Stimulated activated CD4-positive, alpha-beta T cell treated with anti-CD3 and anti-CD28 coated beads, Interleukin-12 subunit alpha, Interleukin-12 subunit beta, amount 100 ng/mL, for 4 hours (primary cell): ENCODE data around the gene ATP2B2.
A peak's percentile ranks its signal among the peaks of the same experiment; 100 is the strongest.
"Not testable (repeated sequence)": the region's sequence is repeated elsewhere in the genome, so short reads cannot be mapped to it uniquely, and the experiment has no call there.

Source experiments
- DNase-seq: peaks from one replicate; pipeline ENCODE4 v3.0.0-alpha.2; 2020

ATP2B2 gene

GRCh38 chr3:10505050-10505790 is at the start of gene ATP2B2:
Gene ATP2B2 (minus strand): TSS chr3:10505586. CDS start chr3:10449543, 56,043 bp downstream.
- no peak for DNase-seq

DNA sequence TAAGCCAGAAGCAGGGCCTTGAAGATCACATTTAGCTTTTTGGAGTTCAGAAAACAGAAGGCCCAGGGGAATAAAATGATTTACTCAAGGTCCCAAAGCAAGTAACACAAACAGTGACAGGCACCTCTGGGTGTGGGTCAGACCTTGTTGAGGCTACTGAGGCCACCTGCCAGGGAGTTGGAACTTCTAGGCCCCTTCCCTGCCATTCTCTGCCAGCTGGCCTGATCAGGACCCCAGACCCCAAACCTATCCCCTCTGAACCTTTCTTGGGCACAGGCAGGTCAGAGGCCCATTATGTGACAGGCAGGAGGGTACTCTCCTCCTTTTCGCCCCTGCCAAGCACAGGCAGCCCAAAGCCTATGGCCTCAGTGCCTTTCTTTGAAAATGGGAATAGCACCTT is 49.4 kb upstream of the ATP2B2 start:
- DNase-seq: no peak

GRCh38 chr3:10554236-10554611 is 48.8 kb upstream of the ATP2B2 start:
- no peak for DNase-seq

DNA sequence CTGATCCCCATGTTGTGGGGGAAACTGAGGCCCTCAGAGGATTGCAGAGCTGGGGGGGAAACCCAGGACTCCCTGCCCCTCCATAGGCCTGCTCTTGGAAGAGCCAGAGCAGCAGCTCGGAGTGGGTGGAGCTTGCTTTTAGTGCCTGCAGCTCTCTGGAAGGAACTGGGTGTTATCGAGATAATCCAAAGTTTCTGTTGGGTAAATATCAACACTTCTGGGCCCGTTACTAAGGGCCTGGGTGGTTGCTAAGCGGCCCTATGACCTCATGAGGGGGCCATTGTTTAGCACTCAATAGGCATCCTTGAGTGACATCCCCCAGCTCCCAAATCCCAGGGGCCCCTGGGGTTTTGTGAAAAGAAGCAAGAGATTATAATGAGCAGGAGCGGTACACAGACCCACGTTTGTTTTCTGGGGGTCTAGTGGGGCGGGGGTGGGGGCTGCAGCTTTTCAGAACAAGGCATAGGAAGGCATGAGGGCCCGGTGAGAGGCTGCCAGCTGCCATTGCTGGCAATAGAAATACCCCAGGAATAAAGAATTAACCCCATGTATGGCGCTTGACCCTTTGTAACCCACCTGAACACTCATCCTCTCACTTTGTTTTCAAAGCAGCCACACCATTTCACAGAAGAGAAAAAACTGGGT is 48.3 kb upstream of the ATP2B2 start:
- DNase-seq: no peak

DNA sequence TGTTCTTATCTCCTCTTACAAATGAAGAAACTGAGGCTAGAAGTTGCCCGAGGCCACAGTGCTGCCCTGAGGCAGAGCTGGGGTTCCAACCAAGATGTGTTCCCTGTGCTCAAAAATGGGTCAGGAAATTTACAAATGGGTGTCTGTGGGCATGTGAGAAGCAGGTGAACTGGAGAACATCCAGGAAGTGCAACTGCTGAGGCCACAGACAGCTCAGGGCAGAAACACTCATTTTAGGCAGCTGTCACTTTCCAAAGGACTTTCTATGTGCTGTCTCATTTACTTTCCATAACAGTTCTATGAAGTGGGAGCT is 47.2 kb upstream of the ATP2B2 start:
- no peak for DNase-seq

- DNase-seq: peak; percentile 83
Observed at GRCh38 chr3:10551821-10552630, 46.6 kb upstream of the ATP2B2 start.

- no peak for DNase-seq
Observed at GRCh38 chr3:10551139-10551538, 45.8 kb upstream of the ATP2B2 start.

GRCh38 chr3:10550705-10551104 is 45.3 kb upstream of the ATP2B2 start:
- DNase-seq: no peak

DNA sequence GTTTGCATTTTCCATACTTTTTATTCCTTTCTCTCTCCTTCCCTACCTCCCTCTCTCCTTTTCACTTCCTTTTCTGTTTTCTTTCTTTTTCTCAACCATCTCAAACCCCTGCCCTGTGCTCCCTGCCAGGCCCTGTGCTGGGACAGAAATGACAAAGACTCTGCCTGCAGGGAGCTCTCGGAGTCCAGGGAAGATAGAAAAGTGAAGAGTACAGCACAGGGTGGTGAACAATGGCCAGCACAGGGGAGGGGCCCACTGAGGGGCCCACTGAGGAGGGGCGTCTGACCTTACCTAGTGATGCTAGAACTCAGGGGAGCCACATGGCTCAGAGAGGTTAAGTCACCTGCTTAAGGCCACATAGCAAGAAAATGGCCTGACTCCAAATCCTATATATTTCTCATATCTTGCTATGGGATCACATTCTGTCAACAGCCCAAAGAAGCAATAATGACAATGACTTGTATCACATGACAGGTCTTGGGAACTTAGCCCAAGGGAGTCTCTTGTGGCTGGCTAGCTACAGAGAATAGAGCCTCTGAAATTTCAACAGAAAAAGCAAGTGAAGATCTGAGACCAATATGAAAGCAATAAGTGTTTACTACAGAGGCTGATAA is 44.3 kb upstream of the ATP2B2 start:
- no peak for DNase-seq

DNA sequence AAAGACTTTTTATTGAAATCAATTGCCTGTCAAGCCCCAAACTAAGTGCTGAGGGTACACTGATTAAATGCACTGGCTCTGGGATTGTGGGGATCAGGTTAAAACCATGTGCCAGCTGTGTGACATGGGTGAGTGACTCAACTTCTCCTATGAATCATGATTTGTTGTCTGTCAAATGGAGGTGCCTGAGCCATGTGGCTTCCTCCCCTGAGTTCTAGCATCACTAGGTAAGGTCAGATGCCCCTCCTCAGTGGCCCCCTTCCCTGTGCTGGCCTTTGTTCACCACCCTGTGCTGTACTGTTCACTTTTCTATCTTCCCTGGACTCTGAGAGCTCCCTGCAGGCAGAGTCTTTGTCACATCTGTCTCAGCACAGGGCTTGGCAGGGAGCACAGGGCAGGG is 43.6 kb upstream of the ATP2B2 start:
- DNase-seq: no peak

DNA sequence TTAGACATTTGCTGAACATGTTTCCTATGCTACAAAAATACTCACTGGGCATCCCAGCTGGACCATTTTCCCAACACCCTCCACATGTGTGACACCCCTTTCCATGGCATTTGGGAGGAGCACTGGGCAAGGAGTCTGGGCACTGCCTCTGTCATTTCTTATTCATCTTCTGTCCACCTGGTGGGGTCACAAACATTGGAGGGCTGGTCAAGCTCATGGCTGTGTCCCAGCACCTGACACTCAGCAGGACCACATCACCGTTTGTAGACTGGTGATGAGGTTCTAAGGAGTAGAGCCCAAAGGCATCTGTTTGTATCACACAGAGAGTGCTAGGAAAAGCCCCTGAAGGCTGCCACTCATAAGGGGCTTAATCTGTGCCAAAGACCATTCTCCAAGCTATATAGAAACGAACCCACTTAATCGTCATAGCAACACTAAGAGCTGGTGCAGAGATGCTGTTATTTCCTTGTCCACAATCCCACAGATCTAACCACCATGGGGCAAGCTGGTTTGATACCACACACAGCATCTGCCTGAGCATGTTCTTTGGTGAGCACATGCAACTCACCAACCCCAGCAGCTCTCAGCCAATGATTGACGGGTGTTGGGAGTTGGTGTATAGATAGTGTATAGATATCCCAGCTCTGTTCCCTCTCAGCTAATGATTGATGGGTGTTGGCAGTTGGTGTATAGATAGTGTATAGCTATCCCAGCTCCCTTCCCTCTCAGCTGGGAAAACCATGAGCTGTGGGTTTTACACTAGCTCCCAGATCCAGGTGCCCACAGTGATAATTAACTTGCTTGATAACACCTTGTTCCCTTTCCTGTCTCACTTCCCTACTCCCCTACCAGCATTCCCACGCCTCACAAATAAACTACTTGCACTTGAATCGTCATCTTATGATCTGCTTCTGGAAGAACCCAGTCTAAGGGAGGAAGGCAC is 42.7 kb upstream of the ATP2B2 start:
- no peak for DNase-seq

DNA sequence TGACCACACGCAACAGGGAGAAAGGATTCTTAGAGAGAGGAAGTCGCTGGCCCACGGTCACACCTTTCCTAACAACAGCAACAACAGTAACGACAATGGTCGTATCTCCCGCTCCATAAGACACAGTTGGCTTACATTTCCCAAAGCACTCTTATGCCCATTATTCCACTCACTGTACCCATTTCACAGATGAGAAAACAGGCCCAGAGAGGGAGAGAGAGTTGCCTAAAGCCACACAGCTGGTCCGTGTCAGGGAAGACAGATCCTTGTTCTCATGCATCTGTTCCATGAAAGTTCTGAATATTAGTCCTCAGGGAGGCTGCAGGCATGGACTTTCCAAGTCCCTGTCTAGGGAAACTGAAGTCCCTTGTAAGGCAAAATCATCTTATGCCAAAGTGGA is 42.0 kb upstream of the ATP2B2 start:
- DNase-seq: no peak

DNA sequence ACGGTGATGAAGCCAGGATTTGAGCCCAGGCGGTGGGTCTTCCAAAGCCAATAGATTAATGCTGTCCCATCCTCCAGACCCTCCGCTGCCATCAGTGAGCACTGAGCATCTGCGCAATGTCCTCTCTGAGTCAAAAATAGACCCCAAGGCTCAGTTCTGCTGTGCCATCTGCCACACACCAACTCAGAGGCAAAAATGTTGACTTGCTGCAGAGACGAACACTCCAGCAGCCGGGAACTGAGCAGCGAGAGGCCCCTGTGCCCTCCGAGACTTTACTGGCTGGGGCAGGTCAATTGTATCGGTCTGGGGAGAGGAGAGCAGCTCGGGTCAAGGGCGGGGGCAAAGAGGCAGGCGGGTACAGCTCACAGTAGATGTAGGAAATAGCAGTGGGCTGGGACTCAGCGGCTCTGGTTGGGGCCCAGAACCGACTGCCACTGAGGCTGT is 41.5 kb upstream of the ATP2B2 start:
- DNase-seq: no peak

- no peak for DNase-seq
Observed at GRCh38 chr3:10546181-10546624, 40.8 kb upstream of the ATP2B2 start.

DNA sequence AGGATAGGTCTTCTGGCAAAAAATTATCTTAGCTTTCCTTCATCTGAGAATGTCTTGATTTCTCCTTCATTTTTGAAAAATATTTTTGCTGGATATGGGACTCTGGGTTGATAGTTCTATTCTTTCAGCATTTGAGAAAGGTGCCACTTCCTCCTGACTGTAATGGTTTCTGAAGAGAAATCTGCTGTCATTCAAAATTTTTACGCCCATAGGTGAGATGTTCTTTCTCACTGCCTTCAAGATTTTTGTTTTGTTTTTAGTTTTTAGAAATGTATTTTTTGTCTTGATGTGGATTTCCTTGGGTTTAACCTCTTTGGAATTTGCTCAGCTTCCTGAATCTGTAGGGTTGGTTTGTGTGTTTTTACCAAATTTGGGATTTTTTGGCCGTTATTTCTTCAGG is 37.1 kb upstream of the ATP2B2 start:
- DNase-seq: no peak

- not testable (repeated sequence) for DNase-seq
Observed at GRCh38 chr3:10540347-10540746, 35.0 kb upstream of the ATP2B2 start.

- DNase-seq: no peak
Observed at GRCh38 chr3:10534066-10534465, 28.7 kb upstream of the ATP2B2 start.

- DNase-seq: no peak
Observed at GRCh38 chr3:10533737-10534023, 28.3 kb upstream of the ATP2B2 start.

GRCh38 chr3:10532939-10533736 is 27.8 kb upstream of the ATP2B2 start:
- no peak for DNase-seq

DNA sequence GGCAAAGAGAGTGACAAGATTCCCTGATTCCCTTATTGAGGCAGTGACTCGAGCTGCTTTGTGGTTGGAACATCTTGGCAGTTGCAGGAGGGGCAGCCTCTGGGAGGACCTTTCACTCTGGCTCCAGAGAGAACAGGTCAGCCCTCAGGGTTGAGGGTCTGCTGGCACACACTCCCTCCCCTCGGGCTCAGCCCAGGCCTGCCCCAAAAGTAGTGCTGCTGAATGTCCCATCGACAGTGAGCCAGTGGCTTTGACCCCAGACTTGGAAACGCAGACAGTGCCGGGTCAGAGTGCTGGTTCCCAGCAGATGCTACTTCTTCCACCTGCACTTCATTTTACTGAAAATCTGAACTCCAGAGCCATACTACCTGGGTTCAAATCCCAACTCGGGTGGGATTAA is 25.6 kb upstream of the ATP2B2 start:
- no peak for DNase-seq

GRCh38 chr3:10530241-10530640 is 24.9 kb upstream of the ATP2B2 start:
- DNase-seq: no peak

DNA sequence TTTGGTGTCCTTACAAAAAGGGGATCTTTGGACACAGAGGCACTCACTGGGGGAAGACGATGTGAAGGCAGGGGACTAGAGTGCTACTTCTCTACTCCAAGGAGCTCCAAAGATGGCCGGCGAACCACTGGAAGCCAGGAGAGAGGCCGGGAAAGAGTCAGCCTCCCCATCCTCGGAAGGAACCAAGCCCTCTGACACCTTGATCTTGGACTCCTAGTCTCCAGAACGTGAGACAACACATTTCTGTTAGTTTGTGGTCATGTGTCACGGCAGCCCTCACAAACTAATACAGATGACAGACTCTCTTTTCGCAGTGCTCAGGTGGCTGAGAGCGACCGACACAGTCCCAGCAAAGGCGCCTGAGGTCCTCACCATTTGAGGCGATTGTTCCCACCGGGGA is 24.4 kb upstream of the ATP2B2 start:
- no peak for DNase-seq
